ENCODE measurements around the gene DHRS4.
"Not testable (repeated sequence)": the region's sequence is repeated elsewhere in the genome, so short reads cannot be mapped to it uniquely, and the experiment has no call there.

DHRS4 gene

DNA sequence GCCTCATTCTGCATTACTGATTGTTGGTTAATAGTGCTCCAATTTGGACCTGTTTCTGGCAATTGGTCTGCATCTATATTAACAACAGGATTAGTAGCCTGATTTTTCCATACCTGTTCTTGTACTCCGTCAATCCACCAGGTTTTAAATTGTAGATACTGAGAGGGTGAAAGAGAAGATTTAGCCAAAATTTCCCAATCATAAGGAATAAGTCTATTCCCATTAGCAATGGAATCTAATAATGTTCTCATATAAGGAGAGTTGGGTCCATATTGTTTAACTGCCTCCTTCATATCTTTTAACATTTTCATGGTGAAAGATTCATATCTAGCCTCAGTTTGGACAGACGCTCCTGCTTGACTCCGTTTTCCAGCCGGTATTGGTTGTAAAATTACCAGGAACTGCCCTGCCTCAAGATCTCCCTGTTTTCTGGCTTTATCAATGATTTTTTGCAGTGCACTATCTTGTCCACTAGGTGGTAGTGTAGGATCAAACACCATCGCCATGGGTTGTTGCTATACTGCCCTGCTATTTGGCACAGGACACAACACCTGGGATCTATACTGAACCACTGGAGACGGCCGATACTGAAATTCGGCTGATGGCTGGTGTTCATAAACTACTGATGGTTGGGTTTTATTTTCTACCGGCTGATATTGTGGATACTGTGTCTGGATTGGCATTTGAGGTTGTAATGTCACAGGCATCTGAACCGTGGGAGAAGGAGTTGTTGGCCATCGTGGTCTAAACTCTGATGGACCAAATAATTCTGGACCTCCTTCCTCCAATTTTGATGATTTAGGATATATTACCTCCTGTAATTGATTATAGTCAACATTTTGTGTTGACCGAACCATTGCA, 60.3 kb downstream of the DHRS4 start:
- Histone ChIP-seq H3K4me2 (ENCODE audit: low read length) (no peak overlapping the region), H3K4me1 (ENCODE audit: control insufficient read depth, insufficient read depth, low read length) (no peaks in the 10 kb centered on the region), H3K36me3 (ENCODE audit: insufficient read depth, low read length) (no peaks in the 10 kb centered on the region), H3K27me3 (ENCODE audit: control insufficient read depth, insufficient read depth, low read length) (no peaks in the 10 kb centered on the region), H3K9me3 (replicated peaks; ENCODE audit: low read length) (no peaks in the 10 kb centered on the region), H3K9ac (ENCODE audit: low read depth, low read length) (no peak overlapping the region), H3K4me3 (ENCODE audit: low read length) (no peak overlapping the region)

DNA sequence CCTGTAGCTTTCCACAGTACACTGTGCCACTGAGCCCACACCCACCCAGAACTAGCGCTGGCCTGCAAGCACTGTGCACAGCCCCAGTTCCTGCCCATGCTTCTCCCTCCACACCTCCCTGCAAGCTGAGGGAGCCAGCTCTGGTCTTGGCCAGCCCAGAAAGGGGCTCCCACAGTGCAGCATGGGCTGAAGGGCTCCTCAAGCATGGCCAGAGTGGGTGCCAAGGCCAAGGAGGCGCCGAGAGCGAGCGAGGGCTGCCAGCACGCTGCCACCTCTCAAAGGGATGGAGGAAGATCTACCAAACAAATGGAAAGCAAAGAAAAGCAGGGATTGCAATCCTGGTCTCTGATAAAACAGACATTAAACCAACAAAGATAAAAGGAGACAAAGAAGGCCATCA, 62.2 kb downstream of the DHRS4 start:
- H3K9me3 ChIP-seq (replicated peaks; ENCODE audit: low read length); H3K36me3 ChIP-seq (ENCODE audit: insufficient read depth, low read length); H3K9ac ChIP-seq (ENCODE audit: low read depth, low read length); H3K4me3 ChIP-seq (ENCODE audit: low read length); H3K27me3 ChIP-seq (ENCODE audit: control insufficient read depth, insufficient read depth, low read length); H3K4me1 ChIP-seq (ENCODE audit: control insufficient read depth, insufficient read depth, low read length); H3K4me2 ChIP-seq (ENCODE audit: low read length): not testable (repeated sequence)
